Vagina (tissue), 2 donors: Measurements from ENCODE around the gene ADPRHL1.

Experiments used
- POLR2A ChIP-seq, 2 donors: fragments of 450-650 bp; IDR thresholded peaks; one replicate each; pipeline ENCODE4 v1.6.1; 2017; ENCODE audit warnings: antibody characterized with exemption in 2 of 2, mild to moderate bottlenecking in 2 of 2, moderate library complexity in 2 of 2
- TF ChIP-seq, protein P1 (sequence below), 3 experiments: fragments of 450-650 bp in 2 of 3; fragments of 200-600 bp in 1 of 3; sonication (generic) in 1 of 3; IDR thresholded peaks; one replicate each; pipeline ENCODE4 v1.5.1; 2017 to 2019; ENCODE audit warnings: antibody characterized with exemption in 3 of 3, mild to moderate bottlenecking in 2 of 3, moderate library complexity in 2 of 3

- TF ChIP-seq, protein P1, sequence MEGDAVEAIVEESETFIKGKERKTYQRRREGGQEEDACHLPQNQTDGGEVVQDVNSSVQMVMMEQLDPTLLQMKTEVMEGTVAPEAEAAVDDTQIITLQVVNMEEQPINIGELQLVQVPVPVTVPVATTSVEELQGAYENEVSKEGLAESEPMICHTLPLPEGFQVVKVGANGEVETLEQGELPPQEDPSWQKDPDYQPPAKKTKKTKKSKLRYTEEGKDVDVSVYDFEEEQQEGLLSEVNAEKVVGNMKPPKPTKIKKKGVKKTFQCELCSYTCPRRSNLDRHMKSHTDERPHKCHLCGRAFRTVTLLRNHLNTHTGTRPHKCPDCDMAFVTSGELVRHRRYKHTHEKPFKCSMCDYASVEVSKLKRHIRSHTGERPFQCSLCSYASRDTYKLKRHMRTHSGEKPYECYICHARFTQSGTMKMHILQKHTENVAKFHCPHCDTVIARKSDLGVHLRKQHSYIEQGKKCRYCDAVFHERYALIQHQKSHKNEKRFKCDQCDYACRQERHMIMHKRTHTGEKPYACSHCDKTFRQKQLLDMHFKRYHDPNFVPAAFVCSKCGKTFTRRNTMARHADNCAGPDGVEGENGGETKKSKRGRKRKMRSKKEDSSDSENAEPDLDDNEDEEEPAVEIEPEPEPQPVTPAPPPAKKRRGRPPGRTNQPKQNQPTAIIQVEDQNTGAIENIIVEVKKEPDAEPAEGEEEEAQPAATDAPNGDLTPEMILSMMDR (IDR thresholded peaks at IDR 0.05) = no peak
- no peak for TF ChIP-seq POLR2A (IDR thresholded peaks at IDR 0.05)
Measured at GRCh38 chr13:113475911-113476310, 22.6 kb upstream of the ADPRHL1 start.
